Thymus (tissue), 11 donors: ENCODE results near the gene FANCE. TPM values are rescaled to one million over a fixed set of nuclear protein-coding genes. Genes with fewer than 3 reads are reported as not detected.

ENCODE experiments used
- DNase-seq, 9 donors: peaks; one replicate each; pipeline ENCODE4 v3.0.0-alpha.2; 2013; ENCODE audit warnings: low spot score in 9 of 9, low read depth in 6 of 9, missing footprints in 1 of 9
- H3K27ac ChIP-seq, 2 donors: one replicate each; pipeline ENCODE4 v1.5.1; 2013; ENCODE audit warnings: control low read depth in 1 of 2, low read depth in 1 of 2, low read length in 1 of 2, mild to moderate bottlenecking in 1 of 2, moderate library complexity in 1 of 2
- H3K27me3 ChIP-seq, 2 donors: one replicate each; pipeline ENCODE4 v1.5.1; 2013; ENCODE audit warnings: low read length in 1 of 2; ENCODE audit not compliant: control insufficient read depth in 2 of 2, insufficient read depth in 1 of 2
- H3K36me3 ChIP-seq, 2 donors: one replicate each; pipeline ENCODE4 v1.5.1; 2013; ENCODE audit warnings: low read length in 1 of 2, mild to moderate bottlenecking in 1 of 2, moderate library complexity in 1 of 2; ENCODE audit not compliant: control insufficient read depth in 2 of 2, insufficient read depth in 2 of 2
- H3K4me1 ChIP-seq, 2 donors: one replicate each; pipeline ENCODE4 v1.5.1; 2013; ENCODE audit warnings: low read length in 2 of 2; ENCODE audit not compliant: control insufficient read depth in 2 of 2, insufficient read depth in 2 of 2
- H3K4me3 ChIP-seq, 2 donors: one replicate each; pipeline ENCODE4 v1.5.1; 2013; ENCODE audit warnings: low read length in 2 of 2, control low read depth in 1 of 2, mild to moderate bottlenecking in 1 of 2
- H3K9me3 ChIP-seq, 2 donors: one replicate each; pipeline ENCODE4 v1.5.1; 2013; ENCODE audit warnings: low read length in 1 of 2, mild to moderate bottlenecking in 1 of 2; ENCODE audit not compliant: control insufficient read depth in 2 of 2, insufficient read depth in 1 of 2
- WGBS: extraction: QIAGEN DNeasy Blood & Tissue Kit; methylation state at CpG from one replicate; pipeline ENCODE4 v1.1.7; 2013; 5-methylcytosine and 5-hydroxymethylcytosine counted together
- polyA plus RNA-seq: library from polyadenylated mRNA; stranded (reverse); fragments of 200-250 nt; gene quantifications from one replicate; pipeline ENCODE4 v1.2.3, GENCODE V29; 2013
- total RNA-seq: library from RNA; stranded (reverse); fragments of 120-200 nt; gene quantifications from one replicate; pipeline ENCODE4 v1.2.4, GENCODE V29; 2013
- donor health status: healthy.

FANCE gene
- total and polyA plus RNA-seq, 2 donors = 3.6 to 8.4 TPM

GRCh38 chr6:35470663-35471120, 18.6 kb downstream of the FANCE start:
- Histone ChIP-seq H3K4me3 (no peak overlapping the region), H3K27ac (no peak overlapping the region), H3K4me1 (peaks cover 9 to 27% of the 10 kb centered on the region in 2 donors), H3K9me3 (peaks cover 0 to 3% of the 10 kb centered on the region in 2 donors), H3K27me3 (no peaks in the 10 kb centered on the region), H3K36me3 (peaks cover 51 to 58% of the 10 kb centered on the region in 2 donors)
- 86% methylated on average over 3 of the region's 3 CpGs for WGBS
- no peak for DNase-seq

GRCh38 chr6:35471836-35472345, 19.8 kb downstream of the FANCE start:
- Histone ChIP-seq H3K4me1 (peaks cover 9 to 27% of the 10 kb centered on the region in 2 donors), H3K4me3 (no peak overlapping the region), H3K27me3 (no peaks in the 10 kb centered on the region), H3K27ac (no peak overlapping the region), H3K36me3 (peaks cover 51 to 55% of the 10 kb centered on the region in 2 donors), H3K9me3 (peaks cover 0 to 3% of the 10 kb centered on the region in 2 donors)
- no peak for DNase-seq
- WGBS = 86% methylated on average over 8 of the region's 8 CpGs

- no peaks in the 10 kb centered on the region for H3K27me3 ChIP-seq
- no peak overlapping the region for H3K4me3 ChIP-seq
- H3K4me1 ChIP-seq = peaks cover 9 to 20% of the 10 kb centered on the region in 2 donors
- no peak overlapping the region for H3K27ac ChIP-seq
- 95% methylated on average over 9 of the region's 9 CpGs for WGBS
- DNase-seq = no peak
- peaks cover 51 to 55% of the 10 kb centered on the region in 2 donors for H3K36me3 ChIP-seq
- H3K9me3 ChIP-seq = no peaks in the 10 kb centered on the region
These were observed 21.1 kb downstream of the FANCE start for GRCh38 chr6:35473075-35473849.

DNA sequence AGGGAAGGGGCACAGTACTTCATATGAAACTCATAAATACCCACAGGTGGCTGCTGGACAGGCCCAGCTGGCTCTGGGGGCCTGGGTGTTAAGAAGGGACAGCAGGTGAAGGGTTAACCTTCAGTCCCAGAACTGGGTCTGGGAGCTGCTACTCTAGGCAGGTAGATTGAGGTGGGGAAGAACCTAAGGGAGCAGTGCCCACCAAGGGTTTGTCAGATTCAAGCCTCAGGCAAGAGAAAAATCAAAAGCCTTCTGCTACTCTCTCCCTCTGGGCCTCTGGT, 21.7 kb downstream of the FANCE start:
- peaks cover 51 to 55% of the 10 kb centered on the region in 2 donors for H3K36me3 ChIP-seq
- no peak overlapping the region for H3K27ac ChIP-seq
- H3K4me1 ChIP-seq = peaks cover 9 to 20% of the 10 kb centered on the region in 2 donors
- H3K27me3 ChIP-seq = no peaks in the 10 kb centered on the region
- no peak for DNase-seq
- H3K9me3 ChIP-seq = no peaks in the 10 kb centered on the region
- no peak overlapping the region for H3K4me3 ChIP-seq

GRCh38 chr6:35474131-35474941, 22.2 kb downstream of the FANCE start:
- Histone ChIP-seq H3K27me3 (no peaks in the 10 kb centered on the region), H3K27ac (no peak overlapping the region)
- WGBS = 97% methylated on average over 14 of the region's 14 CpGs

DNA sequence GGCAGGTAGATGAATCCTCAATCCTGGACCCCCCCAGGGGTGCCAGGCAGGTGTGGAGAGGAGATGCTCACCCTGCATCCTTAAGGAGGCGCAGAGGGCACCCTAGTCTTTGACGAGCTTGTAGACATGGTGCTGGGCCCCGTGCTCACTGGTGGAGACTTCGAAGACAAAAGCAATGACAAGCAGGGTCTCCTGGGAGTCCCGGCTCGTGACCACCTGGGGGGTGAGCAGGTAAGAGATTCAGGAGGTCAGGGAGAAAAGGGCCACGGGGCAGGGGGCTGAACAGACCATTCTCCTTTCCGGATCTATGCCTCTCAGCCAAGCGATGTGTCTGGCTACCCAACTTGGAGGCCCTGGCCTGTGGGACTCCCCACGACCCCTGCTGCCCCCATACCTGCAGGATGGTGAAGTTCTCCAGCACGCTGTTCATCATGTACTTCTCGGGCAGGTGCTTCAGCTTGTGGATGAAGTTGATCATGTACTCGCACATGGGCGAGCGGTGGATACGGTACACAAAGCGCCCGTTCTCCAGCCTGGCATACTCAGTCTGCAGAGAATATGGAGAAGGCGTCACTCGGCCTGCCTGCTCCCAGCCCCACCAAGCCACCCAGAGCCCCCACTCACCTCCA, 22.9 kb downstream of the FANCE start:
- Histone ChIP-seq H3K4me3 (no peak overlapping the region), H3K4me1 (peaks cover 1 to 10% of the 10 kb centered on the region in 2 donors)
- WGBS = 97% methylated on average over 20 of the region's 20 CpGs

More at GRCh38 chr6:35474131-35474941, 22.2 kb downstream of the FANCE start:
- Histone ChIP-seq H3K4me3 (no peak overlapping the region), H3K36me3 (peaks cover 48 to 52% of the 10 kb centered on the region in 2 donors), H3K4me1 (peaks cover 8 to 17% of the 10 kb centered on the region in 2 donors), H3K9me3 (no peaks in the 10 kb centered on the region)
- DNase-seq = no peak

DNA sequence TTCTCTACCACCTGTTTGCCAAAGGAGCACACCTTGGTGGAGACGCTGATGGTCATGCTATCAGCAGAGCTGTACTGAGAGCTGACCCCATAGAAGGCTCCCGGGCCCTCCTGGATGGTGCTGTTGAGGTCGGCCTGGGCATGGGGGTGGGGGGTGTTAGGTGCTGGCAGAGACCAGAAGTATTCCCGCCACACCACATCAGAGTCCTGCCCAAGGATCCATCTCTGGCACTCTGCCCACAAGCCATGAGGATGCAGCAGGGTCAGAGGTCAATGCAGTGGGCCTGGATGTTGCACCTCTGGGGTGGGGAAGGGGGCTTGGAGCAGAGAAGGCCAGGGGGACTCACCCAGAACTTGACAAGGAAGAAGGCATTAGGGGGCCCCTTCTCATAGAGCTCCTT, 23.4 kb downstream of the FANCE start:
- H3K27ac ChIP-seq = no peak overlapping the region
- H3K27me3 ChIP-seq = no peaks in the 10 kb centered on the region
- H3K9me3 ChIP-seq = no peaks in the 10 kb centered on the region
- WGBS = 97% methylated on average over 4 of the region's 4 CpGs
- H3K4me3 ChIP-seq = no peak overlapping the region
- DNase-seq = no peak
- peaks cover 0 to 5% of the 10 kb centered on the region in 2 donors for H3K4me1 ChIP-seq
- peaks cover 36 to 40% of the 10 kb centered on the region in 2 donors for H3K36me3 ChIP-seq

More for the DNA sequence above, 22.9 kb downstream of the FANCE start:
- Histone ChIP-seq H3K36me3 (peaks cover 41 to 44% of the 10 kb centered on the region in 2 donors), H3K27ac (no peak overlapping the region), H3K9me3 (no peaks in the 10 kb centered on the region), H3K27me3 (no peaks in the 10 kb centered on the region)
- DNase-seq = no peak

DNA sequence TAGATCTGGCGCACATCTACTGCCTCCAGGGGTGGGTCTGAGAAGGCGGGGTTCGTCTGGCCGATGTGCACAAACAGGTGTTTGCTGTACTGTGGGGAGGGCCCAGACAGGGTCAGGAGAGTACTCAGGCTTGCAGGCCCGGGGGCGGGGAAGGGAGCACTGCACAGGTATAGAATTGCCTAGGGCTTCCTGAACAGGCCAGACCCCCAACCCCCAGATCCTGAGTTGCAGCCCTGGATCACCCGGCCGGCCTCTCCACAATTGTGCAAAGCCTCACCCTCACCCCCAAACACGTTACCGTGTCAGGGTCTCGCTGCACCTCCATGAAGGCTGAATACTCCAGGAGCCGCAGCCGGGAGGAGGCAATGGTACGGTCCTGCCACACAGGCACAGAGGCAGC, 23.9 kb downstream of the FANCE start:
- Histone ChIP-seq H3K4me3 (no peak overlapping the region), H3K27me3 (no peaks in the 10 kb centered on the region), H3K36me3 (peaks cover 32 to 35% of the 10 kb centered on the region in 2 donors), H3K4me1 (peaks cover 0 to 2% of the 10 kb centered on the region in 2 donors), H3K27ac (no peak overlapping the region), H3K9me3 (no peaks in the 10 kb centered on the region)
- WGBS = 94% methylated on average over 14 of the region's 14 CpGs
- DNase-seq = no peak
